Measurements from ENCODE around the gene MVB12B.

The MVB12B gene

GRCh38 chr9:126454795-126455194, 128.2 kb downstream of the MVB12B start:
- no peak overlapping the region for H3K27ac ChIP-seq
- TF ChIP-seq ZFX (IDR thresholded peaks at IDR 0.05; ENCODE audit: borderline replicate concordance) (no peak), CTCF (IDR thresholded peaks at IDR 0.05) (no peak)

- TF ChIP-seq CTCF (IDR thresholded peaks at IDR 0.05) (no peak), ZFX (IDR thresholded peaks at IDR 0.05; ENCODE audit: borderline replicate concordance) (no peak)
- no peak overlapping the region for H3K27ac ChIP-seq
These were observed 130.0 kb downstream of the MVB12B start for GRCh38 chr9:126456441-126457174.

- no peak overlapping the region for H3K27ac ChIP-seq
- TF ChIP-seq ZFX (IDR thresholded peaks at IDR 0.05; ENCODE audit: borderline replicate concordance) (no peak), CTCF (IDR thresholded peaks at IDR 0.05) (no peak)
These were observed 130.5 kb downstream of the MVB12B start for GRCh38 chr9:126457175-126457547.

- TF ChIP-seq CTCF (IDR thresholded peaks at IDR 0.05) (no peak), ZFX (IDR thresholded peaks at IDR 0.05; ENCODE audit: borderline replicate concordance) (no peak)
- no peak overlapping the region for H3K27ac ChIP-seq
These were observed 131.3 kb downstream of the MVB12B start for GRCh38 chr9:126457890-126458289.

GRCh38 chr9:126459126-126459525, 132.5 kb downstream of the MVB12B start:
- no peak overlapping the region for H3K27ac ChIP-seq
- TF ChIP-seq ZFX (IDR thresholded peaks at IDR 0.05; ENCODE audit: borderline replicate concordance): no peak
- no peak for TF ChIP-seq CTCF (IDR thresholded peaks at IDR 0.05)

GRCh38 chr9:126459546-126459945, 132.9 kb downstream of the MVB12B start:
- TF ChIP-seq CTCF (IDR thresholded peaks at IDR 0.05): no peak
- TF ChIP-seq ZFX (IDR thresholded peaks at IDR 0.05; ENCODE audit: borderline replicate concordance): no peak
- H3K27ac ChIP-seq: no peak overlapping the region

- TF ChIP-seq ZFX (IDR thresholded peaks at IDR 0.05; ENCODE audit: borderline replicate concordance) (no peak), CTCF (IDR thresholded peaks at IDR 0.05) (no peak)
- H3K27ac ChIP-seq: no peak overlapping the region
These were observed 133.6 kb downstream of the MVB12B start for GRCh38 chr9:126459965-126460843.

All from 22Rv1 (cell line).